HEK293 (cell line): ENCODE data around the gene POLN.

Experiments
- BCL11B ChIP-seq: fragments of 450-650 bp; formaldehyde crosslinking; IDR thresholded peaks from 2 replicates; pipeline ENCODE4 v1.5.1; 2016; ENCODE audit warnings: low read depth, missing biosample characterization, missing genetic modification characterization
- EGR2 ChIP-seq: fragments of 450-650 bp; formaldehyde crosslinking; IDR thresholded peaks from 2 replicates; pipeline ENCODE4 v1.5.1; 2016; ENCODE audit warnings: low read depth, missing biosample characterization, missing genetic modification characterization
- GLI2 ChIP-seq: fragments of 450-650 bp; formaldehyde crosslinking; IDR thresholded peaks from 2 replicates; pipeline ENCODE4; 2017; ENCODE audit warnings: missing biosample characterization, missing genetic modification characterization, low read depth, borderline replicate concordance
- HOXD13 ChIP-seq: sonication (generic); formaldehyde crosslinking; IDR thresholded peaks from 2 replicates; pipeline ENCODE4 v1.8.0; 2022; ENCODE audit warnings: missing genetic modification reagents, borderline replicate concordance
- KLF1 ChIP-seq: fragments of 450-650 bp; formaldehyde crosslinking; IDR thresholded peaks from 2 replicates; pipeline ENCODE4 v1.5.1; 2016; ENCODE audit warnings: missing biosample characterization, missing genetic modification characterization
- PRDM10 ChIP-seq: fragments of 450-650 bp; formaldehyde crosslinking; IDR thresholded peaks from 2 replicates; pipeline ENCODE4 v1.5.1; 2016; ENCODE audit warnings: missing biosample characterization, missing genetic modification characterization
- SP2 ChIP-seq: fragments of 450-650 bp; formaldehyde crosslinking; IDR thresholded peaks from 2 replicates; pipeline ENCODE4 v1.5.1; 2016; ENCODE audit warnings: missing biosample characterization, missing genetic modification characterization
- YY1 ChIP-seq: fragments of 450-650 bp; formaldehyde crosslinking; IDR thresholded peaks from 2 replicates; pipeline ENCODE4 v1.5.1; 2018; ENCODE audit warnings: missing biosample characterization, missing genetic modification characterization
- ZBTB17 ChIP-seq: fragments of 450-650 bp; formaldehyde crosslinking; IDR thresholded peaks from 2 replicates; pipeline ENCODE4 v1.5.1; 2016; ENCODE audit warnings: missing biosample characterization, missing genetic modification characterization
- ZNF114 ChIP-seq: fragments of 450-650 bp; formaldehyde crosslinking; IDR thresholded peaks from 2 replicates; pipeline ENCODE4 v1.5.0; 2017; ENCODE audit warnings: missing biosample characterization, missing genetic modification characterization
- ZNF133 ChIP-seq: fragments of 450-650 bp; formaldehyde crosslinking; IDR thresholded peaks from 2 replicates; pipeline ENCODE4 v1.5.1; 2016; ENCODE audit warnings: missing biosample characterization, missing genetic modification characterization
- ZNF202 ChIP-seq: fragments of 450-650 bp; formaldehyde crosslinking; IDR thresholded peaks from 2 replicates; pipeline ENCODE4 v1.5.1; 2016; ENCODE audit warnings: missing biosample characterization, missing genetic modification characterization, borderline replicate concordance
- ZNF335 ChIP-seq: fragments of 450-650 bp; formaldehyde crosslinking; conservative IDR thresholded peaks from 2 replicates; pipeline ENCODE4 v1.5.1; 2016; ENCODE audit warnings: missing biosample characterization, missing genetic modification characterization
- ZNF341 ChIP-seq: fragments of 450-650 bp; formaldehyde crosslinking; IDR thresholded peaks from 2 replicates; pipeline ENCODE4; 2016; ENCODE audit warnings: low read depth, missing biosample characterization, missing genetic modification characterization
- ZNF426 ChIP-seq: fragments of 450-650 bp; formaldehyde crosslinking; IDR thresholded peaks from 2 replicates; pipeline ENCODE4 v1.5.1; 2017; ENCODE audit warnings: missing biosample characterization, missing genetic modification characterization, mild to moderate bottlenecking, inconsistent platforms, moderate library complexity
- ZNF529 ChIP-seq: fragments of 450-650 bp; formaldehyde crosslinking; IDR thresholded peaks from 2 replicates; pipeline ENCODE4 v1.5.1; 2017; ENCODE audit warnings: missing genetic modification characterization, missing biosample characterization; ENCODE audit not compliant: insufficient replicate concordance
- ZNF548 ChIP-seq: fragments of 450-650 bp; formaldehyde crosslinking; IDR thresholded peaks from 2 replicates; pipeline ENCODE4 v1.5.1; 2016; ENCODE audit warnings: missing biosample characterization, missing genetic modification characterization
- ZNF549 ChIP-seq: fragments of 450-650 bp; IDR thresholded peaks from 2 replicates; pipeline ENCODE4 v1.5.1; 2018; ENCODE audit warnings: missing biosample characterization, missing genetic modification characterization, mild to moderate bottlenecking, inconsistent platforms, moderate library complexity
- ZNF561 ChIP-seq: fragments of 450-650 bp; IDR thresholded peaks from 2 replicates; pipeline ENCODE4 v1.5.1; 2018; ENCODE audit warnings: missing biosample characterization, missing genetic modification characterization, borderline replicate concordance
- ZNF626 ChIP-seq: fragments of 450-650 bp; sonication (Bioruptor Pico); formaldehyde crosslinking; IDR thresholded peaks from 2 replicates; pipeline ENCODE4 v1.5.1; 2018; ENCODE audit warnings: missing biosample characterization, missing genetic modification characterization, inconsistent platforms
- ZNF654 ChIP-seq: fragments of 450-650 bp; formaldehyde crosslinking; IDR thresholded peaks from 2 replicates; pipeline ENCODE4 v1.5.1; 2016; ENCODE audit warnings: low read depth, missing biosample characterization, missing genetic modification characterization
- ZNF785 ChIP-seq: fragments of 450-650 bp; formaldehyde crosslinking; IDR thresholded peaks from 2 replicates; pipeline ENCODE4 v1.5.1; 2016; ENCODE audit warnings: missing biosample characterization, missing genetic modification characterization
- ZNF843 ChIP-seq: fragments of 450-650 bp; formaldehyde crosslinking; IDR thresholded peaks from 2 replicates; pipeline ENCODE4 v1.5.1; 2016; ENCODE audit warnings: missing biosample characterization, missing genetic modification characterization
- ZXDB ChIP-seq: fragments of 450-650 bp; formaldehyde crosslinking; IDR thresholded peaks from 2 replicates; pipeline ENCODE4 v1.5.1; 2016; ENCODE audit warnings: missing biosample characterization, missing genetic modification characterization
- TF ChIP-seq, protein P1 (sequence below): fragments of 450-650 bp; formaldehyde crosslinking; IDR thresholded peaks from 2 replicates; pipeline ENCODE4 v1.5.1; 2016; ENCODE audit warnings: missing biosample characterization, missing genetic modification characterization
- TF ChIP-seq, protein P2 (sequence below): fragments of 450-650 bp; formaldehyde crosslinking; conservative IDR thresholded peaks from 2 replicates; pipeline ENCODE4 v1.5.1; 2016; ENCODE audit warnings: low read depth, missing biosample characterization, missing genetic modification characterization
- TF ChIP-seq, protein P3 (sequence below): fragments of 450-650 bp; formaldehyde crosslinking; IDR thresholded peaks from 2 replicates; pipeline ENCODE4 v1.5.1; 2016; ENCODE audit warnings: missing biosample characterization, missing genetic modification characterization

The POLN gene

GRCh38 chr4:2262145-2262943, 20.4 kb upstream of the POLN start (continued):
- TF ChIP-seq PRDM10 (tag by site-specific recombination): no peak
- TF ChIP-seq, protein P1, sequence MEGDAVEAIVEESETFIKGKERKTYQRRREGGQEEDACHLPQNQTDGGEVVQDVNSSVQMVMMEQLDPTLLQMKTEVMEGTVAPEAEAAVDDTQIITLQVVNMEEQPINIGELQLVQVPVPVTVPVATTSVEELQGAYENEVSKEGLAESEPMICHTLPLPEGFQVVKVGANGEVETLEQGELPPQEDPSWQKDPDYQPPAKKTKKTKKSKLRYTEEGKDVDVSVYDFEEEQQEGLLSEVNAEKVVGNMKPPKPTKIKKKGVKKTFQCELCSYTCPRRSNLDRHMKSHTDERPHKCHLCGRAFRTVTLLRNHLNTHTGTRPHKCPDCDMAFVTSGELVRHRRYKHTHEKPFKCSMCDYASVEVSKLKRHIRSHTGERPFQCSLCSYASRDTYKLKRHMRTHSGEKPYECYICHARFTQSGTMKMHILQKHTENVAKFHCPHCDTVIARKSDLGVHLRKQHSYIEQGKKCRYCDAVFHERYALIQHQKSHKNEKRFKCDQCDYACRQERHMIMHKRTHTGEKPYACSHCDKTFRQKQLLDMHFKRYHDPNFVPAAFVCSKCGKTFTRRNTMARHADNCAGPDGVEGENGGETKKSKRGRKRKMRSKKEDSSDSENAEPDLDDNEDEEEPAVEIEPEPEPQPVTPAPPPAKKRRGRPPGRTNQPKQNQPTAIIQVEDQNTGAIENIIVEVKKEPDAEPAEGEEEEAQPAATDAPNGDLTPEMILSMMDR (tag by site-specific recombination): no peak
- TF ChIP-seq, protein P2, sequence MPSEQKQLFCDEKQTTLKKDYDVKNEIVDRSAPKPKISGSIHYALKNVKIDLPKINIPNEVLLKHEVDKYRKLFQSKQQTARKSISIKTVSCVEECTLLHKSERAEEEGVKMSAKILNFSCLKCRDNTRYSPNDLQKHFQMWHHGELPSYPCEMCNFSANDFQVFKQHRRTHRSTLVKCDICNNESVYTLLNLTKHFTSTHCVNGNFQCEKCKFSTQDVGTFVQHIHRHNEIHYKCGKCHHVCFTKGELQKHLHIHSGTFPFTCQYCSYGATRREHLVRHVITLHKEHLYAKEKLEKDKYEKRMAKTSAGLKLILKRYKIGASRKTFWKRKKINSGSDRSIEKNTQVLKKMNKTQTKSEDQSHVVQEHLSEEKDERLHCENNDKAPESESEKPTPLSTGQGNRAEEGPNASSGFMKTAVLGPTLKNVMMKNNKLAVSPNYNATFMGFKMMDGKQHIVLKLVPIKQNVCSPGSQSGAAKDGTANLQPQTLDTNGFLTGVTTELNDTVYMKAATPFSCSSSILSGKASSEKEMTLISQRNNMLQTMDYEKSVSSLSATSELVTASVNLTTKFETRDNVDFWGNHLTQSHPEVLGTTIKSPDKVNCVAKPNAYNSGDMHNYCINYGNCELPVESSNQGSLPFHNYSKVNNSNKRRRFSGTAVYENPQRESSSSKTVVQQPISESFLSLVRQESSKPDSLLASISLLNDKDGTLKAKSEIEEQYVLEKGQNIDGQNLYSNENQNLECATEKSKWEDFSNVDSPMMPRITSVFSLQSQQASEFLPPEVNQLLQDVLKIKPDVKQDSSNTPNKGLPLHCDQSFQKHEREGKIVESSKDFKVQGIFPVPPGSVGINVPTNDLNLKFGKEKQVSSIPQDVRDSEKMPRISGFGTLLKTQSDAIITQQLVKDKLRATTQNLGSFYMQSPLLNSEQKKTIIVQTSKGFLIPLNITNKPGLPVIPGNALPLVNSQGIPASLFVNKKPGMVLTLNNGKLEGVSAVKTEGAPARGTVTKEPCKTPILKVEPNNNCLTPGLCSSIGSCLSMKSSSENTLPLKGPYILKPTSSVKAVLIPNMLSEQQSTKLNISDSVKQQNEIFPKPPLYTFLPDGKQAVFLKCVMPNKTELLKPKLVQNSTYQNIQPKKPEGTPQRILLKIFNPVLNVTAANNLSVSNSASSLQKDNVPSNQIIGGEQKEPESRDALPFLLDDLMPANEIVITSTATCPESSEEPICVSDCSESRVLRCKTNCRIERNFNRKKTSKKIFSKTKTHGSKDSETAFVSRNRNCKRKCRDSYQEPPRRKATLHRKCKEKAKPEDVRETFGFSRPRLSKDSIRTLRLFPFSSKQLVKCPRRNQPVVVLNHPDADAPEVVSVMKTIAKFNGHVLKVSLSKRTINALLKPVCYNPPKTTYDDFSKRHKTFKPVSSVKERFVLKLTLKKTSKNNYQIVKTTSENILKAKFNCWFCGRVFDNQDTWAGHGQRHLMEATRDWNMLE (tag by site-specific recombination): no peak
- TF ChIP-seq KLF1 (tag by site-specific recombination): no peak
- TF ChIP-seq ZXDB (tag by site-specific recombination): peak; percentile 34; the same call in 1 of the 2 replicates
- 0 out of 2 replicates have a peak, but pooled peaks have one; percentile 14 for TF ChIP-seq ZNF843
- 0 out of 2 replicates have a peak, but pooled peaks have one; percentile 18 for TF ChIP-seq ZNF785 (tag by site-specific recombination)
- TF ChIP-seq HOXD13 (CRISPR knock-in tag): no peak
- peak; percentile 81 for TF ChIP-seq SP2 (tag by site-specific recombination)
- no peak for TF ChIP-seq ZNF626 (tag by site-specific recombination)
- TF ChIP-seq GLI2 (tag by site-specific recombination): no peak
- no peak for TF ChIP-seq EGR2
- TF ChIP-seq ZNF548: no peak
- TF ChIP-seq ZBTB17 (tag by site-specific recombination): peak; percentile 43; the same call in 1 of the 2 replicates
- no peak for TF ChIP-seq ZNF133 (tag by site-specific recombination)
- TF ChIP-seq ZNF549: no peak
- TF ChIP-seq ZNF426 (tag by site-specific recombination): no peak
- TF ChIP-seq, protein P3, sequence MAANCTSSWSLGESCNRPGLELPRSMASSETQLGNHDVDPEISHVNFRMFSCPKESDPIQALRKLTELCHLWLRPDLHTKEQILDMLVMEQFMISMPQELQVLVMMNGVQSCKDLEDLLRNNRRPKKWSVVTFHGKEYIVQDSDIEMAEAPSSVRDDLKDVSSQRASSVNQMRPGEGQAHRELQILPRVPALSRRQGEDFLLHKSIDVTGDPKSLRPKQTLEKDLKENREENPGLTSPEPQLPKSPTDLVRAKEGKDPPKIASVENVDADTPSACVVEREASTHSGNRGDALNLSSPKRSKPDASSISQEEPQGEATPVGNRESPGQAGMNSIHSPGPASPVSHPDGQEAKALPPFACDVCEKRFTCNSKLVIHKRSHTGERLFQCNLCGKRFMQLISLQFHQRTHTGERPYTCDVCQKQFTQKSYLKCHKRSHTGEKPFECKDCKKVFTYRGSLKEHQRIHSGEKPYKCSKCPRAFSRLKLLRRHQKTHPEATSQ (tag by site-specific recombination): no peak
- TF ChIP-seq ZNF202: no peak
- 0 out of 2 replicates have a peak, but pooled peaks have one; percentile 23 for TF ChIP-seq YY1
- TF ChIP-seq ZNF114: no peak
- no peak for TF ChIP-seq ZNF529 (tag by site-specific recombination)
- TF ChIP-seq ZNF561 (tag by site-specific recombination): peak; percentile 87
- no peak for TF ChIP-seq ZNF341 (tag by site-specific recombination)
- no peak for TF ChIP-seq ZNF654 (tag by site-specific recombination)
- no peak for TF ChIP-seq BCL11B (tag by site-specific recombination)
- TF ChIP-seq ZNF335: peak; percentile 91
